ENCODE results near the gene IL1R2.

DNA sequence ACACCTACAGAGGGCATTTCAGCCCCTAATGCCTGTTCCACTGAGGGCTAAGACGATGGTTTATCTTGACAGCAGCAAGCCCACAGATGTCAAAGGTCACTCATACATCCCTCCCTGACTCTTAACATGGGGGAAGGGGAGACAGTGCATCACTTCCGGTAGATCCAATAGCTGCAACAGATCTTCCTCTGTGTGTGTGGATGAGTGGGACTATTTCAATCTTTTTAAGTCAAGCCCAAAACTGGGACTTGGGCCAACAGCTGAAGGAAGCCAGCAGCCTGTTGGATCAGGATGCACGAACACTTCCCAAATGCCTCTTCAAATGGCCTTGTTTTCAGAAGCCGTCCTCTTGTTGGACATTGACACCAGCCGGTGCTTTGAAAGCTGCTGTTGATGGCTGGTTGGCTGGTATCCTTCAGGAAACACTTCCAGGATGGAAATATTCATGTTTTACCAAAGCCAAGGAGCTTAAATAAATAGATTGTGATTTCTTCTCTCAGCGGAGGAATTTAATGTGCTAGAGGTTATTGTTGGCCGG lies 59.2 kb downstream of the IL1R2 start:
- TF ChIP-seq POLR2A (IDR thresholded peaks at IDR 0.05; ENCODE audit: low read length) (no peak), RCOR1 (IDR thresholded peaks at IDR 0.05; ENCODE audit: low read depth, low read length) (no peak), HDAC2 (IDR thresholded peaks at IDR 0.05) (no peak), RAD21 (conservative IDR thresholded peaks at IDR 0.05 in 1 of 2, IDR thresholded peaks at IDR 0.05 in 1 of 2) (no peak), ZC3H11A (IDR thresholded peaks at IDR 0.05) (no peak), MAZ (IDR thresholded peaks at IDR 0.05; ENCODE audit: borderline replicate concordance, low read depth, low read length) (no peak), RFX5 (IDR thresholded peaks at IDR 0.05) (no peak)
- TF ChIP-seq, protein P1, sequence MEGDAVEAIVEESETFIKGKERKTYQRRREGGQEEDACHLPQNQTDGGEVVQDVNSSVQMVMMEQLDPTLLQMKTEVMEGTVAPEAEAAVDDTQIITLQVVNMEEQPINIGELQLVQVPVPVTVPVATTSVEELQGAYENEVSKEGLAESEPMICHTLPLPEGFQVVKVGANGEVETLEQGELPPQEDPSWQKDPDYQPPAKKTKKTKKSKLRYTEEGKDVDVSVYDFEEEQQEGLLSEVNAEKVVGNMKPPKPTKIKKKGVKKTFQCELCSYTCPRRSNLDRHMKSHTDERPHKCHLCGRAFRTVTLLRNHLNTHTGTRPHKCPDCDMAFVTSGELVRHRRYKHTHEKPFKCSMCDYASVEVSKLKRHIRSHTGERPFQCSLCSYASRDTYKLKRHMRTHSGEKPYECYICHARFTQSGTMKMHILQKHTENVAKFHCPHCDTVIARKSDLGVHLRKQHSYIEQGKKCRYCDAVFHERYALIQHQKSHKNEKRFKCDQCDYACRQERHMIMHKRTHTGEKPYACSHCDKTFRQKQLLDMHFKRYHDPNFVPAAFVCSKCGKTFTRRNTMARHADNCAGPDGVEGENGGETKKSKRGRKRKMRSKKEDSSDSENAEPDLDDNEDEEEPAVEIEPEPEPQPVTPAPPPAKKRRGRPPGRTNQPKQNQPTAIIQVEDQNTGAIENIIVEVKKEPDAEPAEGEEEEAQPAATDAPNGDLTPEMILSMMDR (IDR thresholded peaks at IDR 0.05) = no peak
- TF ChIP-seq, protein P2, sequence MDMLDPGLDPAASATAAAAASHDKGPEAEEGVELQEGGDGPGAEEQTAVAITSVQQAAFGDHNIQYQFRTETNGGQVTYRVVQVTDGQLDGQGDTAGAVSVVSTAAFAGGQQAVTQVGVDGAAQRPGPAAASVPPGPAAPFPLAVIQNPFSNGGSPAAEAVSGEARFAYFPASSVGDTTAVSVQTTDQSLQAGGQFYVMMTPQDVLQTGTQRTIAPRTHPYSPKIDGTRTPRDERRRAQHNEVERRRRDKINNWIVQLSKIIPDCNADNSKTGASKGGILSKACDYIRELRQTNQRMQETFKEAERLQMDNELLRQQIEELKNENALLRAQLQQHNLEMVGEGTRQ (IDR thresholded peaks at IDR 0.05) = no peak
